Mesenchymal stem cell (in vitro differentiated cells and primary cell): ENCODE results near the gene KLRG1.

Experiments
- DNase-seq: peaks from one replicate; pipeline ENCODE4 v3.0.0-alpha.2; 2013
- H2AFZ ChIP-seq: one replicate; pipeline ENCODE4 v1.6.1; 2013; ENCODE audit warnings: low read depth, mild to moderate bottlenecking, control low read depth, inconsistent platforms, low read length, moderate library complexity
- H2AK5ac ChIP-seq: 2 replicates; pipeline ENCODE4 v1.6.1; 2013; ENCODE audit warnings: low read length, moderate library complexity, mild to moderate bottlenecking, inconsistent platforms; ENCODE audit not compliant: severe bottlenecking
- H2BK120ac ChIP-seq: one replicate; pipeline ENCODE4 v1.6.1; 2013; ENCODE audit warnings: low read depth, mild to moderate bottlenecking, inconsistent platforms, low read length, moderate library complexity
- H2BK12ac ChIP-seq, 2 experiments: one replicate each; pipeline ENCODE4 v1.6.1; 2013; ENCODE audit warnings: inconsistent platforms in 2 of 2, low read length in 2 of 2, mild to moderate bottlenecking in 2 of 2, moderate library complexity in 2 of 2, control low read depth in 1 of 2
- H2BK15ac ChIP-seq: one replicate; pipeline ENCODE4 v1.6.1; 2013; ENCODE audit warnings: mild to moderate bottlenecking, low read depth, inconsistent platforms; ENCODE audit not compliant: poor library complexity, severe bottlenecking
- H2BK5ac ChIP-seq: 2 replicates; pipeline ENCODE4 v1.6.1; 2013; ENCODE audit warnings: low read depth, mild to moderate bottlenecking, low read length, control low read depth, inconsistent platforms; ENCODE audit not compliant: poor library complexity, severe bottlenecking
- H3K14ac ChIP-seq, 2 experiments: one replicate each; pipeline ENCODE4 v1.6.1; 2013; ENCODE audit warnings: inconsistent platforms in 2 of 2, low read length in 2 of 2, control low read depth in 1 of 2, mild to moderate bottlenecking in 1 of 2, moderate library complexity in 1 of 2
- H3K18ac ChIP-seq, 2 experiments: one replicate each; pipeline ENCODE4 v1.6.1; 2013; ENCODE audit warnings: inconsistent platforms in 2 of 2, low read length in 2 of 2, control low read depth in 1 of 2, low read depth in 1 of 2, mild to moderate bottlenecking in 1 of 2
- H3K23ac ChIP-seq, 2 experiments: one replicate each; pipeline ENCODE4 v1.6.1; 2013; ENCODE audit warnings: inconsistent platforms in 2 of 2, low read length in 2 of 2, mild to moderate bottlenecking in 2 of 2, moderate library complexity in 2 of 2, control low read depth in 1 of 2
- H3K27ac ChIP-seq: 2 replicates; pipeline ENCODE4 v1.5.1; 2013; ENCODE audit warnings: mild to moderate bottlenecking, moderate library complexity, low read length, control low read depth, inconsistent platforms; ENCODE audit not compliant: poor library complexity, severe bottlenecking
- H3K27me3 ChIP-seq, 2 experiments: 2 replicates each; pipeline versions ENCODE4 v1.6.1 to v1.7.0; 2013; ENCODE audit warnings: low read length in 2 of 2, mild to moderate bottlenecking in 2 of 2, moderate library complexity in 2 of 2, control low read depth in 1 of 2, inconsistent platforms in 1 of 2; ENCODE audit not compliant: control insufficient read depth in 1 of 2, insufficient read depth in 1 of 2
- H3K36me3 ChIP-seq, 2 experiments: 2 replicates each; pipeline versions ENCODE4 v1.6.1 to v1.7.0; 2013; ENCODE audit warnings: low read length in 2 of 2, control low read depth in 1 of 2, inconsistent platforms in 1 of 2, low read depth in 1 of 2, mild to moderate bottlenecking in 1 of 2; ENCODE audit not compliant: insufficient read depth in 2 of 2, control insufficient read depth in 1 of 2
- H3K4ac ChIP-seq, 2 experiments: one replicate each; pipeline ENCODE4 v1.6.1; 2013; ENCODE audit warnings: inconsistent platforms in 2 of 2, low read length in 2 of 2, mild to moderate bottlenecking in 2 of 2, moderate library complexity in 2 of 2, control low read depth in 1 of 2, low read depth in 1 of 2
- H3K4me1 ChIP-seq: 2 replicates; pipeline ENCODE4 v1.6.1; 2013; ENCODE audit warnings: low read depth, low read length, control low read depth; ENCODE audit not compliant: control insufficient read depth, insufficient read depth
- H3K4me2 ChIP-seq: 2 replicates; pipeline ENCODE4 v1.6.1; 2013; ENCODE audit warnings: low read length, mild to moderate bottlenecking, inconsistent platforms; ENCODE audit not compliant: poor library complexity, severe bottlenecking
- H3K4me3 ChIP-seq, 2 experiments: 2 replicates each; pipeline versions ENCODE4 v1.5.1 to v1.7.0; 2013; ENCODE audit warnings: low read length in 2 of 2, mild to moderate bottlenecking in 2 of 2, control low read depth in 1 of 2, low read depth in 1 of 2; ENCODE audit not compliant: insufficient read depth in 1 of 2
- H3K79me1 ChIP-seq: replicated peaks from 2 replicates; pipeline ENCODE4 v1.6.1; 2013; ENCODE audit warnings: mild to moderate bottlenecking, control low read depth, low read length, inconsistent platforms; ENCODE audit not compliant: poor library complexity, severe bottlenecking
- H3K9ac ChIP-seq: 2 replicates; pipeline ENCODE4 v1.7.0; 2013; ENCODE audit warnings: mild to moderate bottlenecking, low read length, moderate library complexity
- H3K9me3 ChIP-seq: 2 replicates; pipeline ENCODE4 v1.7.0; 2013; ENCODE audit warnings: mild to moderate bottlenecking, low read length; ENCODE audit not compliant: control insufficient read depth
- H4K8ac ChIP-seq: one replicate; pipeline ENCODE4 v1.6.1; 2013; ENCODE audit warnings: inconsistent platforms, mild to moderate bottlenecking, low read length, moderate library complexity
- H4K91ac ChIP-seq: one replicate; pipeline ENCODE4 v1.6.1; 2013; ENCODE audit warnings: mild to moderate bottlenecking, low read length, inconsistent platforms
- WGBS: methylation state at CpG from one replicate; pipeline ENCODE4 v1.1.7; 2013; ENCODE audit warnings: mixed read lengths; 5-methylcytosine and 5-hydroxymethylcytosine counted together

The KLRG1 gene

GRCh38 chr12:9030776-9031175, 41.4 kb downstream of the KLRG1 start:
- Histone ChIP-seq H3K4me2 (no peak overlapping the region), H2BK15ac (no peak overlapping the region), H3K9me3 (no peaks in the 10 kb centered on the region), H3K27ac (no peak overlapping the region), H3K36me3 (no peaks in the 10 kb centered on the region), H4K8ac (no peak overlapping the region), H3K9ac (no peak overlapping the region), H2AFZ (no peak overlapping the region), H3K79me1 (no peaks in the 10 kb centered on the region), H3K23ac (no peak overlapping the region), H2BK12ac (no peak overlapping the region), H3K27me3 (no peaks in the 10 kb centered on the region), H3K4ac (no peak overlapping the region), H3K18ac (no peak overlapping the region), H3K4me3 (no peak overlapping the region), H3K4me1 (no peaks in the 10 kb centered on the region), H4K91ac (no peak overlapping the region), H2BK5ac (no peak overlapping the region), H3K14ac (no peak overlapping the region), H2AK5ac (no peak overlapping the region), H2BK120ac (no peak overlapping the region)
- WGBS, result 70% methylated on average over 2 of the region's 2 CpGs
- no peak for DNase-seq

GRCh38 chr12:9032202-9032964, 43.0 kb downstream of the KLRG1 start:
- H3K18ac ChIP-seq, result no peak overlapping the region
- no peak overlapping the region for H2AK5ac ChIP-seq
- no peak overlapping the region for H3K23ac ChIP-seq
- H2BK12ac ChIP-seq, result no peak overlapping the region
- no peak overlapping the region for H3K9ac ChIP-seq
- no peak for DNase-seq
- no peak overlapping the region for H4K91ac ChIP-seq
- H3K9me3 ChIP-seq, result no peaks in the 10 kb centered on the region
- H3K4me2 ChIP-seq, result no peak overlapping the region
- no peak overlapping the region for H3K4me3 ChIP-seq
- H3K79me1 ChIP-seq, result no peaks in the 10 kb centered on the region
- no peak overlapping the region for H2BK15ac ChIP-seq
- no peak overlapping the region for H3K27ac ChIP-seq
- no peak overlapping the region for H3K4ac ChIP-seq
- no peak overlapping the region for H3K14ac ChIP-seq
- no peak overlapping the region for H2AFZ ChIP-seq
- 82% methylated on average over 4 of the region's 5 CpGs for WGBS
- H3K4me1 ChIP-seq, result no peaks in the 10 kb centered on the region
- no peak overlapping the region for H2BK120ac ChIP-seq
- no peak overlapping the region for H2BK5ac ChIP-seq
- no peak overlapping the region for H4K8ac ChIP-seq
- no peaks in the 10 kb centered on the region for H3K27me3 ChIP-seq
- H3K36me3 ChIP-seq, result no peaks in the 10 kb centered on the region

GRCh38 chr12:9033265-9033887, 44.0 kb downstream of the KLRG1 start:
- no peak overlapping the region for H2BK120ac ChIP-seq
- H4K8ac ChIP-seq, result no peak overlapping the region
- peaks cover 0 to 3% of the 10 kb centered on the region in 2 experiments for H3K27me3 ChIP-seq
- H3K36me3 ChIP-seq, result no peaks in the 10 kb centered on the region
- H3K14ac ChIP-seq, result no peak overlapping the region
- no peak overlapping the region for H2AK5ac ChIP-seq
- 88% methylated on average over 2 of the region's 2 CpGs for WGBS
- no peak overlapping the region for H3K4me2 ChIP-seq
- no peak overlapping the region for H3K4me3 ChIP-seq
- H3K9ac ChIP-seq, result no peak overlapping the region
- H3K4ac ChIP-seq, result no peak overlapping the region
- DNase-seq, result no peak
- H3K4me1 ChIP-seq, result no peaks in the 10 kb centered on the region
- no peaks in the 10 kb centered on the region for H3K9me3 ChIP-seq
- H3K18ac ChIP-seq, result no peak overlapping the region
- H3K79me1 ChIP-seq, result no peaks in the 10 kb centered on the region
- no peak overlapping the region for H4K91ac ChIP-seq
- no peak overlapping the region for H2BK12ac ChIP-seq
- H2BK15ac ChIP-seq, result no peak overlapping the region
- H3K23ac ChIP-seq, result no peak overlapping the region
- no peak overlapping the region for H2BK5ac ChIP-seq
- no peak overlapping the region for H2AFZ ChIP-seq
- no peak overlapping the region for H3K27ac ChIP-seq

- H3K4me2 ChIP-seq, result no peak overlapping the region
- H3K27ac ChIP-seq, result no peak overlapping the region
- DNase-seq, result no peak
- no peak overlapping the region for H2BK120ac ChIP-seq
- H2BK12ac ChIP-seq, result no peak overlapping the region
- no peak overlapping the region for H3K4ac ChIP-seq
- H3K36me3 ChIP-seq, result no peaks in the 10 kb centered on the region
- no peak overlapping the region for H4K8ac ChIP-seq
- no peak overlapping the region for H3K9ac ChIP-seq
- H3K4me1 ChIP-seq, result no peaks in the 10 kb centered on the region
- no peak overlapping the region for H3K4me3 ChIP-seq
- H3K23ac ChIP-seq, result no peak overlapping the region
- H3K9me3 ChIP-seq, result no peaks in the 10 kb centered on the region
- peaks cover 0 to 3% of the 10 kb centered on the region in 2 experiments for H3K27me3 ChIP-seq
- 96% methylated on average over 3 of the region's 6 CpGs for WGBS
- H2AK5ac ChIP-seq, result no peak overlapping the region
- H4K91ac ChIP-seq, result no peak overlapping the region
- no peaks in the 10 kb centered on the region for H3K79me1 ChIP-seq
- no peak overlapping the region for H2BK15ac ChIP-seq
- no peak overlapping the region for H2AFZ ChIP-seq
- no peak overlapping the region for H3K18ac ChIP-seq
- H2BK5ac ChIP-seq, result no peak overlapping the region
- no peak overlapping the region for H3K14ac ChIP-seq
Measured at GRCh38 chr12:9034095-9034494, 44.7 kb downstream of the KLRG1 start.
